GM12873 (cell line): Measurements from ENCODE around the gene MTCL1.

ENCODE experiments used
- CTCF ChIP-seq: IDR thresholded peaks from 2 replicates; pipeline ENCODE4 v1.5.1; 2012; ENCODE audit warnings: low read depth, mild to moderate bottlenecking, moderate library complexity, low read length, control low read depth; ENCODE audit not compliant: insufficient read depth; ENCODE audit errors: missing control alignments

Gene MTCL1

GRCh38 chr18:8660316-8660715 lies 45.0 kb upstream of the MTCL1 start:
- no peak for TF ChIP-seq CTCF

GRCh38 chr18:8661754-8662559 lies 43.4 kb upstream of the MTCL1 start:
- no peak for TF ChIP-seq CTCF

- no peak for TF ChIP-seq CTCF
Measured at GRCh38 chr18:8662560-8663255, 42.6 kb upstream of the MTCL1 start.

- TF ChIP-seq CTCF = no peak
Measured at GRCh38 chr18:8667846-8668245, 37.5 kb upstream of the MTCL1 start.

- no peak for TF ChIP-seq CTCF
Measured at GRCh38 chr18:8668381-8668780, 37.0 kb upstream of the MTCL1 start.

DNA sequence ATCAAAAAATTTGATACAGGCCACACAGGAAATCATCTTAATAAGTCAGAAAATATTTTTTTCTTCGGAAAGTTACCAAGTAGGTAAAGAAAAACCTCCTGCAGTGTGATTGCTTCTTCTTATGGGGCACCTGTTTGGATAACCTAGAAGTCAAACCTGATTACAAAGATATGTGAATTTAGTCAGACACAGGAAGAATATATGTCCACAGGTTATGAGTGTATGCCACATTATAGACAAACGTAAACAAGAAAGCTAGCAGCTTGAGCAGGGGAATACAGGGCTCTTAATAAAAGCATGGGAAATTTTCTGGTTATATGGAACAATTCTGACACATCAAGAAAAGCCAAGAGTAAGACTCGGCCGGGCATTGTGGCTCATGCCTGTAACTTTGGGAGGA lies 35.8 kb upstream of the MTCL1 start:
- TF ChIP-seq CTCF = no peak
